PC-3 (cell line): ENCODE measurements around the gene INO80C. TPM values are rescaled to one million over a fixed set of nuclear protein-coding genes. Genes with fewer than 3 reads are reported as not detected.

Source experiments
- ATAC-seq: fragments of 200-7000 bp; cut with Tn5 transposase; 2 replicates; pipeline ENCODE4 v1.9.1; 2020; ENCODE audit warnings: mild to moderate bottlenecking, moderate library complexity
- BruUV-seq: library from RNA; stranded (reverse); fragments of 400-500 nt; replicated peaks from 2 replicates; lab custom pipeline; 2021; lab: Mats Ljungman, UMichigan
- CTCF ChIA-PET: fragments of 300-600 bp; sonication (Branson Sonifier 250); formaldehyde crosslinking; loops from one replicate; lab custom pipeline; 2022; ENCODE audit warnings: antibody characterized with exemption; lab: Charles Lee
- POLR2A ChIA-PET: fragments of 300-600 bp; sonication (Branson Sonifier 250); formaldehyde crosslinking; loops from one replicate; lab custom pipeline; 2022; ENCODE audit warnings: antibody characterized with exemption; ENCODE audit not compliant: unreplicated experiment; lab: Charles Lee
- DNase-seq: peaks from one replicate; pipeline ENCODE4 v3.0.0-alpha.2; 2015
- H2AFZ ChIP-seq: fragments of 300-600 bp; sonication (generic); 2 replicates; pipeline ENCODE4 v1.6.0; 2016; ENCODE audit warnings: antibody characterized with exemption, low read length
- H3F3A ChIP-seq: fragments of 300-600 bp; sonication (generic); one replicate; pipeline ENCODE4 v1.6.0; 2017; ENCODE audit warnings: antibody characterized with exemption, low read length, control low read depth, mild to moderate bottlenecking; ENCODE audit not compliant: unreplicated experiment
- H3K27ac ChIP-seq: fragments of 300-600 bp; sonication (generic); 2 replicates; pipeline ENCODE4 v1.5.1; 2016; ENCODE audit warnings: mild to moderate bottlenecking, low read length
- H3K27me3 ChIP-seq: fragments of 300-600 bp; sonication (generic); 2 replicates; pipeline ENCODE4 v1.6.1; 2016; ENCODE audit warnings: low read length, mixed read lengths
- H3K36me3 ChIP-seq: fragments of 300-600 bp; sonication (generic); 2 replicates; pipeline ENCODE4 v1.6.1; 2016; ENCODE audit warnings: low read depth, mixed run types, low read length, mixed read lengths
- H3K4me1 ChIP-seq: fragments of 300-600 bp; sonication (generic); 2 replicates; pipeline ENCODE4 v1.5.1; 2016; ENCODE audit warnings: low read length; ENCODE audit not compliant: insufficient read depth
- H3K4me2 ChIP-seq: fragments of 300-600 bp; sonication (generic); 2 replicates; pipeline ENCODE4 v1.6.0; 2016; ENCODE audit warnings: low read length
- H3K4me3 ChIP-seq: fragments of 300-600 bp; sonication (generic); 2 replicates; pipeline ENCODE4 v1.5.1; 2016; ENCODE audit warnings: mild to moderate bottlenecking, low read length, mixed read lengths
- H3K79me2 ChIP-seq: fragments of 300-600 bp; sonication (generic); 2 replicates; pipeline ENCODE4 v1.6.1; 2017; ENCODE audit warnings: low read length, mixed read lengths
- H3K9ac ChIP-seq: fragments of 300-600 bp; sonication (generic); 2 replicates; pipeline ENCODE4 v1.6.0; 2016; ENCODE audit warnings: mild to moderate bottlenecking, low read length
- H3K9me2 ChIP-seq: fragments of 300-600 bp; sonication (generic); replicated peaks from 2 replicates; pipeline ENCODE4 v1.6.1; 2016; ENCODE audit warnings: mixed run types, low read length, mixed read lengths
- H3K9me3 ChIP-seq: fragments of 300-600 bp; sonication (generic); 2 replicates; pipeline ENCODE4 v1.6.1; 2016; ENCODE audit warnings: low read length, mixed read lengths
- H4K20me1 ChIP-seq: fragments of 300-600 bp; sonication (generic); 2 replicates; pipeline ENCODE4 v1.6.1; 2016; ENCODE audit warnings: low read length, mixed read lengths
- EZH2 ChIP-seq: fragments of 300-600 bp; sonication (generic); IDR thresholded peaks from one replicate; pipeline ENCODE4 v1.6.1; 2017; ENCODE audit warnings: antibody characterized with exemption, mild to moderate bottlenecking, low read length; ENCODE audit not compliant: unreplicated experiment
- EZH2phosphoT487 ChIP-seq: fragments of 300-600 bp; sonication (generic); IDR thresholded peaks from 2 replicates; pipeline ENCODE4 v1.6.1; 2018; ENCODE audit warnings: mild to moderate bottlenecking, antibody characterized with exemption, low read length, borderline replicate concordance
- intact Hi-C: fragments of 100-400 bp; cut with micrococcal nuclease; formaldehyde crosslinking; loops from 2 replicates; pipeline ENCODE4 v1.9.0; 2023
- total RNA-seq: library from RNA; depleted of rRNA; stranded (reverse); fragments of >200 nt; gene quantifications from 2 replicates; pipeline ENCODE4 v1.2.3, GENCODE V29; 2014
- TF ChIP-seq, protein P1 (sequence below): fragments of 300-600 bp; sonication (generic); conservative IDR thresholded peaks from 2 replicates; pipeline ENCODE4 v1.5.1; 2017; ENCODE audit warnings: antibody characterized with exemption, low read depth, mild to moderate bottlenecking, low read length

INO80C gene
- total RNA-seq, 1 experiment from 2014 or later = 6.8 TPM

DNA sequence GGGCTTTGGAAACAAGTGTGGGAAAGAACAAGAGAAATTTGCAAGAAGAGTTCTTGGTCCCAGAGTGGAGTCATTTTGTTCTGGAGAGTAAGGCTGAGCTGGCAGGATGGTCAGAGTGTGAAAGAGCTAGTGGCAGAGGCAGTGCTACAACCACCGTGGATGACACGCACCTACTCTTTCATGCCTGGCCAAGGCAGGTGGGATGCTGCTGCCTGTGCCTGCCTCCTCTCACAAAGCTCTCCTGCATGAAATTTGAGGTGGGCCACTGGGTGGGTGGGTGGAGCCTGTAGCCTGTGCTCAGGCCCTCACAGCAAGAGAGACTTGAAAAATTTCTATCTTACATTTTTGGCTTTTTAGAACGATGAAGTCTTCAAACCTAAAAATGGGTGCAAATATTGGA lies 9.4 kb upstream of the INO80C start:
- Histone ChIP-seq H2AFZ (no peak overlapping the region), H4K20me1 (no peaks in the 10 kb centered on the region), H3K9me2 (no peaks in the 10 kb centered on the region), H3K36me3 (no peaks in the 10 kb centered on the region), H3F3A (no peaks in the 10 kb centered on the region), H3K79me2 (no peaks in the 10 kb centered on the region), H3K4me3 (no peak overlapping the region), H3K4me2 (no peak overlapping the region), H3K4me1 (peaks cover 4% of the 10 kb centered on the region; the same call in 1 of the 2 replicates), H3K9me3 (no peaks in the 10 kb centered on the region), H3K27ac (no peak overlapping the region), H3K27me3 (no peaks in the 10 kb centered on the region), H3K9ac (no peak overlapping the region)
- POLR2A ChIA-PET = no interaction called here
- CTCF ChIA-PET = no interaction called here
- TF ChIP-seq EZH2phosphoT487 = no peak
- intact Hi-C loops = no loop called here
- BruUV-seq = no TSS peak
- DNase-seq = no peak
- ATAC-seq = no peak

DNA sequence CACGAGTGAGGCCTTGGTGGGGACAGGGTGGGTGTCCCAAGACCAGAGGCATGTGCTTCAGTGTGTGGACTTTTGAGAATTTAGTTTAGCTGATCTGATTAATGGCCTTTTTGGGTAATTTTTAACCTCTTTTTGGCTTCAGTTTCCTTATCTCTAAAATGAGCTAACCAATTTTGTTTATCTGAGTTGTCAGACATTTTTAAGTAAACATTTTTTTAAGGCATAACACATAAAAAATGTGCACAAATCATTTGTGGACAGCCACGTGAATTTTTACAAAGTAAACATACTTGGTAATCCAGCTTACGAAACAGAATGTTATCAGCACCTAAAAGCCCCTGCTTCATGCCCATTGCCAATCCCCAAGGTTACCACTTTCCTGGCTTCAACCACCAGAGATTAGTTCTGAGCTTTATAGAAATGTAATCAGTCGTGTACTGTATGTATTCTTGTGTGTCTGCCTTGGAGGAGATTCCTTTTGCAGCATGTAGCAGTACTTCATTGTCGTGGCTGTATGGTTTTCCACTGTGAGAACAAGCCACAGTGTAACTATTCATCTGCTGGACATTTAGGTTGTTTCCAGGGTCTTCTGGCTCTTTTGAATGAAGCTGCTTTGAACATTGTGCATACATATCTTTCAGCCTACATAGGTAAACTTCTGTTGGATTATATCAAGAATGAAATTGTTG lies 8.4 kb upstream of the INO80C start:
- no peaks in the 10 kb centered on the region for H3K27me3 ChIP-seq
- H3K4me3 ChIP-seq = no peak overlapping the region
- TF ChIP-seq, protein P1, sequence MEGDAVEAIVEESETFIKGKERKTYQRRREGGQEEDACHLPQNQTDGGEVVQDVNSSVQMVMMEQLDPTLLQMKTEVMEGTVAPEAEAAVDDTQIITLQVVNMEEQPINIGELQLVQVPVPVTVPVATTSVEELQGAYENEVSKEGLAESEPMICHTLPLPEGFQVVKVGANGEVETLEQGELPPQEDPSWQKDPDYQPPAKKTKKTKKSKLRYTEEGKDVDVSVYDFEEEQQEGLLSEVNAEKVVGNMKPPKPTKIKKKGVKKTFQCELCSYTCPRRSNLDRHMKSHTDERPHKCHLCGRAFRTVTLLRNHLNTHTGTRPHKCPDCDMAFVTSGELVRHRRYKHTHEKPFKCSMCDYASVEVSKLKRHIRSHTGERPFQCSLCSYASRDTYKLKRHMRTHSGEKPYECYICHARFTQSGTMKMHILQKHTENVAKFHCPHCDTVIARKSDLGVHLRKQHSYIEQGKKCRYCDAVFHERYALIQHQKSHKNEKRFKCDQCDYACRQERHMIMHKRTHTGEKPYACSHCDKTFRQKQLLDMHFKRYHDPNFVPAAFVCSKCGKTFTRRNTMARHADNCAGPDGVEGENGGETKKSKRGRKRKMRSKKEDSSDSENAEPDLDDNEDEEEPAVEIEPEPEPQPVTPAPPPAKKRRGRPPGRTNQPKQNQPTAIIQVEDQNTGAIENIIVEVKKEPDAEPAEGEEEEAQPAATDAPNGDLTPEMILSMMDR = no peak
- TF ChIP-seq EZH2phosphoT487 = no peak
- no peak for TF ChIP-seq EZH2
- no TSS peak for BruUV-seq
- H2AFZ ChIP-seq = no peak overlapping the region
- no peaks in the 10 kb centered on the region for H3K9me2 ChIP-seq
- H3K4me2 ChIP-seq = no peak overlapping the region
- intact Hi-C loops = no loop called here
- no peak overlapping the region for H3K9ac ChIP-seq
- H3K79me2 ChIP-seq = no peaks in the 10 kb centered on the region
- ChIA-PET CTCF (no interaction called here), POLR2A (no interaction called here)
- DNase-seq = no peak
- H3K9me3 ChIP-seq = no peaks in the 10 kb centered on the region
- no peak for ATAC-seq
- peaks cover 8% of the 10 kb centered on the region; the same call in 1 of the 2 replicates for H3K4me1 ChIP-seq
- H3K36me3 ChIP-seq = no peaks in the 10 kb centered on the region
- no peaks in the 10 kb centered on the region for H4K20me1 ChIP-seq
- no peak overlapping the region for H3K27ac ChIP-seq
- H3F3A ChIP-seq = no peaks in the 10 kb centered on the region

DNA sequence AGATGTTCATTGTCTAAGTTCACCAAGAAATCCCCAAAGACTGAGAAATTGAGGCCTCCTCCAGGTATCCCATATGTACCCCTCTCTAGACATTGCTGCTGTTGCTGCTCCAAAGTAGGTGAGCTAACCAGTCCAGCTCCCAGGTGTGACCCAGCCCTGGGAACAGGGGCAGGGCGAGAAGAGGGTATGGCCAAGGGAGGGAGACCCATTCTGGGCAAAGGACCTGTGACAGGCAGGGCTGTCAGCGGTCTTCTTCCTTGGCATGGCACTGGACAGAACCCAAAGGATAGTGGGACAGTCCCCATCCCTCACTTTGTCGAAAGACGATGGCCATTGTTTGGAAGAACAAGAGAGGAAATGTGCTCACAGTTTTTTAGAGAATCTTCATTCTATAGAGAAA lies 7.2 kb upstream of the INO80C start:
- H3K79me2 ChIP-seq = no peaks in the 10 kb centered on the region
- ATAC-seq (no peak), DNase-seq (no peak)
- ChIA-PET POLR2A (no interaction called here), CTCF (no interaction called here)
- H3K36me3 ChIP-seq = no peaks in the 10 kb centered on the region
- no peaks in the 10 kb centered on the region for H3K9me3 ChIP-seq
- H2AFZ ChIP-seq = no peak overlapping the region
- peaks cover 8% of the 10 kb centered on the region; the same call in 1 of the 2 replicates for H3K4me1 ChIP-seq
- TF ChIP-seq EZH2phosphoT487 (no peak), EZH2 (no peak)
- TF ChIP-seq, protein P1 = no peak
- intact Hi-C loops = no loop called here
- no peaks in the 10 kb centered on the region for H4K20me1 ChIP-seq
- H3K4me3 ChIP-seq = no peak overlapping the region
- no peak overlapping the region for H3K27ac ChIP-seq
- no peaks in the 10 kb centered on the region for H3F3A ChIP-seq
- H3K4me2 ChIP-seq = no peak overlapping the region
- H3K9ac ChIP-seq = no peak overlapping the region
- H3K27me3 ChIP-seq = no peaks in the 10 kb centered on the region
- H3K9me2 ChIP-seq = no peaks in the 10 kb centered on the region
- no TSS peak for BruUV-seq
